AG04449 (cell line): ENCODE results near the gene DNAL4.

Experiments used
- CTCF ChIA-PET: fragments of 350-600 bp; formaldehyde crosslinking; extraction: SDS; loops from one replicate; lab custom pipeline; 2021; ENCODE audit warnings: antibody characterized with exemption; lab: Yijun Ruan, JAX
- POLR2A ChIA-PET: fragments of 400-600, 350-600 bp; formaldehyde crosslinking; extraction: SDS; loops from one replicate; lab custom pipeline; 2020; ENCODE audit warnings: antibody characterized with exemption, inconsistent platforms; lab: Yijun Ruan, JAX
- DNase-seq: peaks from one replicate; pipeline ENCODE4 v3.0.0-alpha.2; 2010; ENCODE audit warnings: low read depth, low spot score
- H3K4me3 ChIP-seq: 2 replicates; pipeline ENCODE4 v1.5.1; 2011; ENCODE audit warnings: low read depth, mild to moderate bottlenecking, control low read depth, low read length
- TF ChIP-seq, protein P1 (sequence below): IDR thresholded peaks from one replicate; pipeline ENCODE4 v1.5.1; 2011; ENCODE audit warnings: mild to moderate bottlenecking, moderate library complexity, low read length, control low read depth, inconsistent platforms; ENCODE audit not compliant: insufficient read depth; ENCODE audit errors: missing control alignments

Gene DNAL4

DNA sequence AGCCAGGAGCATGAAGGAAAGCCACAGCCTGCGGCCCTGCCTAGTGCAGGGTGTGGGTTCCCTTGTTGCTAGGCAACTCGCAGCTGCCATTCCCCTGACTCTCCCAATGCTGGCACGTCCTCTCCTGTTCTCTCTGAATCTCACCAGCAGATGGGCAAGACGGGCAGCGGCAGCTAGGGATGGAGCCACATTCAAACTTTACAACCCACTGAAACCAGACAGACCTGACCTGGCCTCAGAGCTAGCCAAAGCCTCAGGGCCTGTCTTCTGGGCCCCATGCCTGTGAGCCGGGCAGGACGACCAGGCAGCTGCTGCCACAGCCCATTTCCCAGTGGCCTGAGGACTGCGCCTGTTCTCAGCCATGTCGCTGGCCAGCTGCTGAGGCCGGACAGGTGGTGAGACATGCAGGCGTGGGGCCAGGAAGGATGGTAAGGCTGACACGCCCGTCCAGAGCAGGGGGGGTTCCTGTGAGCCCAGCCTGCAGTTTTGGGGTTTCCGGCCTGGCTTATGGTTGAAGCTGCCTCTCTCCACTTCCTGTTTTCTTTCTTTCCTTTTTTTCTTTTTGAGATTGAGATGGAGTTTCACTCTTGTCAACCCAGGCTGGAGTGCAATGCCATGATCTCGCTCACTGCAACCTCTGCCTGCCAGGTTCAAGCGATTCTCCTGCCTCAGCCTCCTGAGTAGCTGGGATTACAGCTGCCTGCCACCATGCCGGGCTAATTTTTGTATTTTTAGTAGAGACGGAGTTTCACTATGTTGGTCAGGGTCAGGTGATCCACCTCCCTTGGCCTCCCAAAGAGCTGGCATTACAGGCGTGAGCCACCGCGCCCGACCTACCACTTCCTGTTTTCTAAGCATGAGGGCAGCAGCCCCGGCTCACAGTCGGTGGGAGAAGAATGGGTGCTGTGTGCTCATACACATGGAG lies 42.3 kb downstream of the DNAL4 start:
- CTCF ChIA-PET: interaction anchor here (1.4 to 15.1 kb wide), 5 partner anchors 12 to 33 kb away, joined by 4 to 159 read pairs (median 5); no protein-coding TSS in a partner anchor
- TF ChIP-seq, protein P1, sequence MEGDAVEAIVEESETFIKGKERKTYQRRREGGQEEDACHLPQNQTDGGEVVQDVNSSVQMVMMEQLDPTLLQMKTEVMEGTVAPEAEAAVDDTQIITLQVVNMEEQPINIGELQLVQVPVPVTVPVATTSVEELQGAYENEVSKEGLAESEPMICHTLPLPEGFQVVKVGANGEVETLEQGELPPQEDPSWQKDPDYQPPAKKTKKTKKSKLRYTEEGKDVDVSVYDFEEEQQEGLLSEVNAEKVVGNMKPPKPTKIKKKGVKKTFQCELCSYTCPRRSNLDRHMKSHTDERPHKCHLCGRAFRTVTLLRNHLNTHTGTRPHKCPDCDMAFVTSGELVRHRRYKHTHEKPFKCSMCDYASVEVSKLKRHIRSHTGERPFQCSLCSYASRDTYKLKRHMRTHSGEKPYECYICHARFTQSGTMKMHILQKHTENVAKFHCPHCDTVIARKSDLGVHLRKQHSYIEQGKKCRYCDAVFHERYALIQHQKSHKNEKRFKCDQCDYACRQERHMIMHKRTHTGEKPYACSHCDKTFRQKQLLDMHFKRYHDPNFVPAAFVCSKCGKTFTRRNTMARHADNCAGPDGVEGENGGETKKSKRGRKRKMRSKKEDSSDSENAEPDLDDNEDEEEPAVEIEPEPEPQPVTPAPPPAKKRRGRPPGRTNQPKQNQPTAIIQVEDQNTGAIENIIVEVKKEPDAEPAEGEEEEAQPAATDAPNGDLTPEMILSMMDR: no peak

DNA sequence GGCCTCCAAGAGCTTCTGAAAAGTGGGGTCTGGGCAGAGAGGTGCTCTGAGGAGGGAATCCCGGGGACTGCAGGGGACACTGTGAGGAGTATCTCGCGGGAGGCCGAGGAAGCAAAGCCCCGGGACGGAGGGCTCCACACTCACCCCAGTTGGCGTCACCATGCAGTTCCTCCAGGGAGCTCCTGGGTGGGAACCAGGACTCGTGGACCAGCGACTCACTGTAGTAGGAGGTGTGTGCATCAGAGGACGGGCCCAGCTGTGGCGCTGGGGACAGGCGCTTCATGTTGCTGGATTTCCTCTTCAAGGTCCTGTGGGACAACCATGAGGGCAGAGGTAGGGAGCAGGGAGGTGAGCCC lies 42.9 kb downstream of the DNAL4 start:
- no peak overlapping the region for H3K4me3 ChIP-seq
- ChIA-PET POLR2A (no interaction called here), CTCF (interaction anchor here (1.4 to 15.1 kb wide), 4 partner anchors 16 to 33 kb away, joined by 5 to 159 read pairs (median 6); no protein-coding TSS in a partner anchor)
- TF ChIP-seq, protein P1: no peak
- DNase-seq: no peak

More for the DNA sequence above, 42.3 kb downstream of the DNAL4 start:
- H3K4me3 ChIP-seq: no peak overlapping the region
- POLR2A ChIA-PET: no interaction called here
- no peak for DNase-seq

DNA sequence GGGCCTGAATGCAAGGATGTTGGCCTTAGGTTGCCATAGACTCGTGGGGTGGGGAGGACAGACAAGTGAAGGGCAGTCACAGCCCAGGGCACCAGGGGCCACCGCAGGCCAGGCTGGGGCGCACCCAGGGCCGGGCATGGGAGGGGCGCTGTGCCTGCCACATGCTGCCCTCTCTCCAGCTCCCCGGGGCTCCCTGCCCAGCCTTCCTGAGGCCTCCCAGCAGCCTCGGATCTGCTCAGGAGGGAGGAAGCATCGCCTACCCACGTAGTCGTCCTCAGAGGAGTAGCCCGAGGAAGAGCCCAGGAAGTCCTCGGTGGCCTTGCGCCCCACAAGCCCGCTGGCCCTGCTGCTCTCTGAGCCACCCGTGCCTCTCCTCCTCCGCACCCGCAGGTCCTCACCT lies 43.3 kb downstream of the DNAL4 start:
- H3K4me3 ChIP-seq: no peak overlapping the region
- DNase-seq: no peak
- POLR2A ChIA-PET: no interaction called here
- TF ChIP-seq, protein P1: no peak
- CTCF ChIA-PET: interaction anchor here (1.4 to 15.1 kb wide), 4 partner anchors 16 to 32 kb away, joined by 5 to 159 read pairs (median 6); no protein-coding TSS in a partner anchor

DNA sequence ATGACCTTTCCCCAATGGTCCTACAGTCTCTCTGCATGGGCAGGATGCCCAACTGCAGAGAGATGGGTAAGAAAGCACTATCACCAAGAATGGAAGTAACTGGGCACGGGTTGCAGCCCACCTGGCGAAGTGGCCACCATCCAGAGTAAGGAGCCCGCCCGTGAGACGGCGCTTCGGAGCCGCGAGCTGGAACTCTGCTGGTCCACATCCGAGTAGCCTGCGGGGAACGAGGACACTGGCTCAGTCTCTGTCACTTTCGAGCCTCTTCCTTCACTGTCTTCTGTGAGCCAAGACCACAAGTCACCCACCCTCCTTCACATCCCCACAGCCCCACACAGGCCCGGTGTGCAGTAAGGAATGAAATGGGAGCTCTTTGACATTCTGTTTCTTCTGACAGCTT lies 43.8 kb downstream of the DNAL4 start:
- POLR2A ChIA-PET: no interaction called here
- no peak overlapping the region for H3K4me3 ChIP-seq
- TF ChIP-seq, protein P1: no peak
- no peak for DNase-seq
- CTCF ChIA-PET: interaction anchor here (1.0 to 15.1 kb wide), 5 partner anchors 16 to 25 kb away, joined by 3 to 159 read pairs (median 5); no protein-coding TSS in a partner anchor

DNA sequence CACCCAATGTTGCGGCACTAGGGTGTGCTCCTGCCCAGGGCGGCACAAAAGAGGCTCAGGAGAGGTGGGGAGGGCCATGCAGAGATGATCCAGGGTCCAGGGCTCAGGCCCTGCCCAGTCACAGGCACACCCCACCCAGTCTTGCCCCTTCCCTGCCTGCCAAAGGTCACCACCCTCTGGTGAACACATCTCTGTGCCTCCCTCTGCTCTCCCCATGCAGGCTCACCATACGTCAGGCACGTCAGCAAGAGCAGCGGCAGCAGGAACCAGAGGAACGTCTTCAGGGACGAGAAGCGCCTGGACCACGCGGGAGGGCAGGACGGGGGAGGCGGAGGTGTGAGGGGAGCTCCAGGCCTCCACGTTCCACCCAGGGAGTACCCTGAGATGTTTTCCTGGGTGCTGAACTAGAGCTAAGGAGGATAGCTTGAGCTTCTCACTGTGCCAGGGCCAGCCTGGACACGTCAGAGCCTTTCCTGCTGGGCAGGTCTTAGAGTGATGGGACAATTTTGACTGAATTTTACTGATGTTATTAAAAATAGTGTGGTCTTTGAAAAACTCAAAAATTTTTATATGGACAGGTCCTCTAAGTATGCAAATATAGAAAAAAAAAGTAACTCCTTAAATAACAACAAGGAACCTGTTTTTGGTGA lies 45.3 kb downstream of the DNAL4 start:
- POLR2A ChIA-PET: no interaction called here
- no peak overlapping the region for H3K4me3 ChIP-seq
- CTCF ChIA-PET: interaction anchor here (1.1 to 15.1 kb wide), 4 partner anchors 16 to 121 kb away, joined by 3 to 159 read pairs (median 17); no protein-coding TSS in a partner anchor
- DNase-seq: no peak
- TF ChIP-seq, protein P1: no peak
